Stimulated activated effector memory CD8-positive, alpha-beta T cell treated with anti-CD3 and anti-CD28 coated beads, Interleukin-12 subunit alpha, Interleukin-12 subunit beta, amount 100 ng/mL, for 72 hours (primary cell): ENCODE measurements around the gene ISYNA1.

ENCODE experiments used
- ATAC-seq: fragments of 150-1000 bp; cut with Tn5 transposase; 2 replicates; pipeline ENCODE4 v1.10.0; 2021
- DNase-seq, 2 donors: peaks; one replicate each; pipeline ENCODE4 v3.0.0; 2021 to 2022; ENCODE audit warnings: low spot score in 2 of 2
- H3K27ac Mint-ChIP-seq: one replicate; pipeline ENCODE4 v1.8.0; 2022; ENCODE audit warnings: mild to moderate bottlenecking, mixed read lengths
- H3K36me3 Mint-ChIP-seq: one replicate; pipeline ENCODE4 v1.8.0; 2022; ENCODE audit warnings: mild to moderate bottlenecking, mixed read lengths
- H3K4me1 Mint-ChIP-seq: one replicate; pipeline ENCODE4 v1.8.0; 2022; ENCODE audit warnings: mixed read lengths
- H3K4me3 Mint-ChIP-seq: one replicate; pipeline ENCODE4 v1.8.0; 2022; ENCODE audit warnings: mild to moderate bottlenecking, mixed read lengths
- H3K9me3 Mint-ChIP-seq: one replicate; pipeline ENCODE4 v1.8.0; 2022; ENCODE audit warnings: mixed read lengths

ISYNA1 gene

GRCh38 chr19:18390065-18390907, 47.6 kb downstream of the ISYNA1 start:
- DNase-seq (no peak), ATAC-seq (no peak)
- no peaks in the 10 kb centered on the region for H3K36me3 Mint-ChIP-seq
- H3K9me3 Mint-ChIP-seq: no peaks in the 10 kb centered on the region
- H3K4me1 Mint-ChIP-seq: peaks cover 15% of the 10 kb centered on the region
- H3K27ac Mint-ChIP-seq: peak overlapping the region; percentile 38
- H3K4me3 Mint-ChIP-seq: peak overlapping the region; percentile 64

GRCh38 chr19:18389726-18390064, 48.2 kb downstream of the ISYNA1 start:
- peaks cover 15% of the 10 kb centered on the region for H3K4me1 Mint-ChIP-seq
- no peak for ATAC-seq
- H3K9me3 Mint-ChIP-seq: no peaks in the 10 kb centered on the region
- peak overlapping the region; percentile 64 for H3K4me3 Mint-ChIP-seq
- H3K27ac Mint-ChIP-seq: peak overlapping the region; percentile 38
- no peaks in the 10 kb centered on the region for H3K36me3 Mint-ChIP-seq
- no peak for DNase-seq

GRCh38 chr19:18388960-18389725, 48.8 kb downstream of the ISYNA1 start:
- Mint-ChIP-seq H3K36me3 (no peaks in the 10 kb centered on the region), H3K9me3 (no peaks in the 10 kb centered on the region), H3K4me3 (peak overlapping the region; percentile 64), H3K27ac (no peak overlapping the region), H3K4me1 (peaks cover 15% of the 10 kb centered on the region)
- DNase-seq (no peak), ATAC-seq (no peak)

GRCh38 chr19:18388100-18388959, 49.6 kb downstream of the ISYNA1 start:
- Mint-ChIP-seq H3K4me3 (peak overlapping the region; percentile 64), H3K9me3 (no peaks in the 10 kb centered on the region), H3K36me3 (no peaks in the 10 kb centered on the region), H3K4me1 (peaks cover 15% of the 10 kb centered on the region), H3K27ac (no peak overlapping the region)
- ATAC-seq (peak; percentile 89), DNase-seq (peak; percentile 82 to 88)

- H3K4me1 Mint-ChIP-seq: peaks cover 15% of the 10 kb centered on the region
- peak overlapping the region; percentile 64 for H3K4me3 Mint-ChIP-seq
- no peak overlapping the region for H3K27ac Mint-ChIP-seq
- ATAC-seq (no peak), DNase-seq (no peak)
- no peaks in the 10 kb centered on the region for H3K36me3 Mint-ChIP-seq
- H3K9me3 Mint-ChIP-seq: no peaks in the 10 kb centered on the region
Measured at GRCh38 chr19:18386543-18387271, 51.2 kb downstream of the ISYNA1 start.

GRCh38 chr19:18385675-18386542, 52.0 kb downstream of the ISYNA1 start, which contains the start of gene GDF15:
Gene GDF15, plus strand, starts transcription at chr19:18386158. Its CDS starts 32 bp downstream, at chr19:18386190.
- no peaks in the 10 kb centered on the region for H3K36me3 Mint-ChIP-seq
- peak within 1 kb of the TSS; percentile 64 for H3K4me3 Mint-ChIP-seq
- no peak for ATAC-seq
- H3K27ac Mint-ChIP-seq: no peak within 1 kb of the TSS
- H3K4me1 Mint-ChIP-seq: peaks cover 15% of the 10 kb centered on the region
- peak; percentile 28 to 66 for DNase-seq
- H3K9me3 Mint-ChIP-seq: no peaks in the 10 kb centered on the region

GRCh38 chr19:18385359-18385674, 52.6 kb downstream of the ISYNA1 start:
- Mint-ChIP-seq H3K4me1 (peaks cover 15% of the 10 kb centered on the region), H3K27ac (no peak overlapping the region), H3K36me3 (no peaks in the 10 kb centered on the region), H3K4me3 (no peak overlapping the region), H3K9me3 (no peaks in the 10 kb centered on the region)
- ATAC-seq (no peak), DNase-seq (no peak)

GRCh38 chr19:18384775-18385174, 53.2 kb downstream of the ISYNA1 start:
- no peak for DNase-seq
- no peak for ATAC-seq
- Mint-ChIP-seq H3K4me3 (no peak overlapping the region), H3K4me1 (peaks cover 15% of the 10 kb centered on the region), H3K36me3 (no peaks in the 10 kb centered on the region), H3K27ac (no peak overlapping the region), H3K9me3 (no peaks in the 10 kb centered on the region)
